ENCODE data around the gene CHL1.

Gene CHL1

GRCh38 chr3:284322-284721 is 87.8 kb downstream of the CHL1 start:
- no peak for DNase-seq (ENCODE audit: low read depth)

GRCh38 chr3:288417-288816 is 91.9 kb downstream of the CHL1 start:
- no peak for DNase-seq (ENCODE audit: low read depth)

- DNase-seq (ENCODE audit: low read depth): no peak
Observed at GRCh38 chr3:291028-291427, 94.5 kb downstream of the CHL1 start.

GRCh38 chr3:291646-292436 is 95.3 kb downstream of the CHL1 start:
- DNase-seq (ENCODE audit: low read depth): no peak

GRCh38 chr3:294096-294495 is 97.5 kb downstream of the CHL1 start:
- no peak for DNase-seq (ENCODE audit: low read depth)

- DNase-seq (ENCODE audit: low read depth): no peak
Observed at GRCh38 chr3:294581-294980, 98.0 kb downstream of the CHL1 start.

- no peak for DNase-seq (ENCODE audit: low read depth)
Observed at GRCh38 chr3:295166-295565, 98.6 kb downstream of the CHL1 start.

- no peak for DNase-seq (ENCODE audit: low read depth)
Observed at GRCh38 chr3:297585-297984, 101.0 kb downstream of the CHL1 start.

GRCh38 chr3:299590-300301 is 103.2 kb downstream of the CHL1 start:
- no peak for DNase-seq (ENCODE audit: low read depth)

- no peak for DNase-seq (ENCODE audit: low read depth)
Observed at GRCh38 chr3:307182-307581, 110.6 kb downstream of the CHL1 start.

GRCh38 chr3:308597-309321 is 112.2 kb downstream of the CHL1 start:
- DNase-seq (ENCODE audit: low read depth): no peak

- no peak for DNase-seq (ENCODE audit: low read depth)
Observed at GRCh38 chr3:312160-312733, 115.7 kb downstream of the CHL1 start.

GRCh38 chr3:312911-313310 is 116.3 kb downstream of the CHL1 start:
- DNase-seq (ENCODE audit: low read depth): no peak

- DNase-seq (ENCODE audit: low read depth): no peak
Observed at GRCh38 chr3:317012-317411, 120.4 kb downstream of the CHL1 start.

- no peak for DNase-seq (ENCODE audit: low read depth)
Observed at GRCh38 chr3:318903-319302, 122.3 kb downstream of the CHL1 start.

- no peak for DNase-seq (ENCODE audit: low read depth)
Observed at GRCh38 chr3:324423-324822, 127.9 kb downstream of the CHL1 start.

- DNase-seq (ENCODE audit: low read depth): no peak
Observed at GRCh38 chr3:325495-325894, 128.9 kb downstream of the CHL1 start.

GRCh38 chr3:330494-331115 is 134.0 kb downstream of the CHL1 start:
- DNase-seq (ENCODE audit: low read depth): no peak

- DNase-seq (ENCODE audit: low read depth): peak; percentile 19
Observed at GRCh38 chr3:331881-332280, 135.3 kb downstream of the CHL1 start.

- DNase-seq (ENCODE audit: low read depth): no peak
Observed at GRCh38 chr3:332701-333100, 136.1 kb downstream of the CHL1 start.

GRCh38 chr3:335240-335639 is 138.7 kb downstream of the CHL1 start:
- DNase-seq (ENCODE audit: low read depth): no peak

GRCh38 chr3:339351-339750 is 142.8 kb downstream of the CHL1 start:
- no peak for DNase-seq (ENCODE audit: low read depth)
